GM23338 (cell line): ENCODE results near the gene CGGBP1. TPM values are rescaled to one million over a fixed set of nuclear protein-coding genes. Genes with fewer than 3 reads are reported as not detected.

ENCODE experiments used
- ATAC-seq: fragments of 200-7000 bp; cut with Tn5 transposase; 3 replicates; pipeline ENCODE4 v1.9.1; 2020
- DNase-seq: peaks from one replicate; pipeline ENCODE4 v3.0.0-alpha.2; 2015; ENCODE audit warnings: low spot score
- H2AFZ ChIP-seq: fragments of 200-600 bp; sonication (generic); 2 replicates; pipeline ENCODE4 v1.8.0; 2016; ENCODE audit warnings: antibody characterized with exemption, mild to moderate bottlenecking, moderate library complexity
- H3F3A ChIP-seq: fragments of 200-600 bp; sonication (generic); replicated peaks from 2 replicates; pipeline ENCODE4 v1.8.0; 2017; ENCODE audit warnings: antibody characterized with exemption, mixed run types, low read depth
- H3K27ac ChIP-seq: fragments of 200-600 bp; sonication (generic); 2 replicates; pipeline ENCODE4 v1.6.1; 2016; ENCODE audit warnings: low read depth
- H3K27me3 ChIP-seq: fragments of 200-600 bp; sonication (generic); 2 replicates; pipeline ENCODE4 v1.8.0; 2016; ENCODE audit warnings: mild to moderate bottlenecking, mixed run types, moderate library complexity; ENCODE audit not compliant: insufficient read depth
- H3K36me3 ChIP-seq: fragments of 200-600 bp; sonication (generic); 2 replicates; pipeline ENCODE4 v1.8.0; 2016; ENCODE audit warnings: mild to moderate bottlenecking; ENCODE audit not compliant: insufficient read depth
- H3K4me1 ChIP-seq: fragments of 200-600 bp; sonication (generic); 2 replicates; pipeline ENCODE4 v1.8.0; 2016; ENCODE audit warnings: mild to moderate bottlenecking, moderate library complexity; ENCODE audit not compliant: insufficient read depth
- H3K4me2 ChIP-seq: fragments of 200-600 bp; sonication (generic); 2 replicates; pipeline ENCODE4 v1.7.1; 2017; ENCODE audit warnings: mixed run types
- H3K4me3 ChIP-seq: fragments of 200-600 bp; sonication (generic); 2 replicates; pipeline ENCODE4 v1.6.1; 2016; ENCODE audit warnings: mixed run types
- H3K79me2 ChIP-seq: fragments of 200-600 bp; sonication (generic); replicated peaks from 2 replicates; pipeline ENCODE4 v1.8.0; 2017; ENCODE audit warnings: mild to moderate bottlenecking; ENCODE audit not compliant: insufficient read depth
- H3K9me2 ChIP-seq: fragments of 200-600 bp; sonication (generic); 2 replicates; pipeline ENCODE4 v1.8.0; 2017; ENCODE audit not compliant: insufficient read depth
- H4K20me1 ChIP-seq: fragments of 200-600 bp; sonication (generic); replicated peaks from 2 replicates; pipeline ENCODE4 v1.8.0; 2017; ENCODE audit warnings: mild to moderate bottlenecking; ENCODE audit not compliant: insufficient read depth
- H3K27ac Mint-ChIP-seq: 2 replicates; pipeline ENCODE4 v1.8.0; 2020; ENCODE audit warnings: inconsistent platforms, mild to moderate bottlenecking, moderate library complexity, mixed read lengths
- H3K27me3 Mint-ChIP-seq: 3 replicates; pipeline ENCODE4 v1.8.0; 2022; ENCODE audit warnings: low read depth, mild to moderate bottlenecking, moderate library complexity, mixed read lengths, inconsistent platforms; ENCODE audit not compliant: insufficient read depth, poor library complexity
- H3K36me3 Mint-ChIP-seq: 3 replicates; pipeline ENCODE4 v1.8.0; 2021; ENCODE audit warnings: low read depth, mild to moderate bottlenecking, inconsistent platforms, moderate library complexity, mixed read lengths
- H3K4me1 Mint-ChIP-seq: 3 replicates; pipeline ENCODE4 v1.8.0; 2020; ENCODE audit warnings: mild to moderate bottlenecking, inconsistent platforms, mixed read lengths
- H3K4me3 Mint-ChIP-seq: 3 replicates; pipeline ENCODE4 v1.8.0; 2021; ENCODE audit warnings: moderate library complexity, mild to moderate bottlenecking, inconsistent platforms, mixed read lengths
- H3K9me3 Mint-ChIP-seq: 3 replicates; pipeline ENCODE4 v1.8.0; 2020; ENCODE audit warnings: moderate library complexity, mild to moderate bottlenecking, inconsistent platforms, mixed read lengths
- CREB1 ChIP-seq: fragments of 250-450 bp; sonication (Bioruptor Pico); IDR thresholded peaks from 2 replicates; pipeline ENCODE4 v1.5.0; 2020; ENCODE audit warnings: low read depth, mild to moderate bottlenecking, moderate library complexity
- CTCF ChIP-seq, 2 experiments: fragments of 200-600 bp in 1 of 2; sonication (generic) in 1 of 2; conservative IDR thresholded peaks; 2 replicates each; pipeline versions ENCODE4 v1.5.1 to v1.6.1; 2016 to 2017; ENCODE audit warnings: antibody characterized with exemption in 2 of 2, low read depth in 2 of 2, mild to moderate bottlenecking in 2 of 2, moderate library complexity in 1 of 2
- ETS1 ChIP-seq: IDR thresholded peaks from 2 replicates; pipeline ENCODE4 v1.6.1; 2016; ENCODE audit warnings: antibody characterized with exemption
- EZH2 ChIP-seq: fragments of 200-600 bp; sonication (generic); IDR thresholded peaks from one replicate; pipeline ENCODE4 v1.8.0; 2017; ENCODE audit warnings: antibody characterized with exemption, mild to moderate bottlenecking, low read depth; ENCODE audit not compliant: unreplicated experiment
- EZH2phosphoT487 ChIP-seq: fragments of 200-600 bp; sonication (generic); IDR thresholded peaks from one replicate; pipeline ENCODE4 v1.8.1; 2018; ENCODE audit warnings: antibody characterized with exemption; ENCODE audit not compliant: unreplicated experiment
- JUNB ChIP-seq: IDR thresholded peaks from one replicate; pipeline ENCODE4 v1.6.1; 2016; ENCODE audit warnings: antibody characterized with exemption; ENCODE audit not compliant: unreplicated experiment
- NANOG ChIP-seq: IDR thresholded peaks from 2 replicates; pipeline ENCODE4 v1.6.1; 2016; ENCODE audit warnings: antibody characterized with exemption, borderline replicate concordance
- POLR2AphosphoS5 ChIP-seq: IDR thresholded peaks from 2 replicates; pipeline ENCODE4 v1.6.1; 2016; ENCODE audit warnings: antibody characterized with exemption, low read depth
- REST ChIP-seq: IDR thresholded peaks from one replicate; pipeline ENCODE4 v1.6.1; 2018; ENCODE audit warnings: antibody characterized with exemption; ENCODE audit not compliant: unreplicated experiment
- STAT1 ChIP-seq: IDR thresholded peaks from one replicate; pipeline ENCODE4 v1.6.1; 2016; ENCODE audit warnings: antibody characterized with exemption; ENCODE audit not compliant: unreplicated experiment
- ZNF114 ChIP-seq: fragments of 250-450 bp; sonication (Bioruptor Pico); IDR thresholded peaks from 2 replicates; pipeline ENCODE4 v1.5.0; 2020; ENCODE audit warnings: mild to moderate bottlenecking, moderate library complexity
- ZNF331 ChIP-seq: fragments of 250-450 bp; sonication (Bioruptor Pico); IDR thresholded peaks from 2 replicates; pipeline ENCODE4 v1.5.0; 2020; ENCODE audit warnings: low read depth, mild to moderate bottlenecking, moderate library complexity
- ZNF462 ChIP-seq: fragments of 250-450 bp; sonication (Bioruptor Pico); IDR thresholded peaks from 2 replicates; pipeline ENCODE4 v1.5.0; 2020; ENCODE audit warnings: mild to moderate bottlenecking, moderate library complexity
- polyA plus RNA-seq: library from polyadenylated mRNA; unstranded; fragments of >200 nt; fragmentation: Nextera tagmentation; extraction: Ambion mirVana; gene quantifications from 2 replicates; pipeline ENCODE4 v1.2.1, GENCODE V29; 2016
- total RNA-seq: library from RNA; depleted of rRNA; stranded (reverse); fragments of >200 nt; shearing (Covaris generic); gene quantifications from 2 replicates; pipeline ENCODE4 v1.2.3, GENCODE V29; 2014

CGGBP1 gene
- total and polyA plus RNA-seq, 2 experiments from 2014 or later, result 55.5 to 63.5 TPM

GRCh38 chr3:88010810-88011209 lies 48.0 kb downstream of the CGGBP1 start:
- Mint-ChIP-seq H3K36me3 (no peaks in the 10 kb centered on the region), H3K4me3 (no peak overlapping the region), H3K27me3 (peaks cover 2% of the 10 kb centered on the region), H3K27ac (no peak overlapping the region), H3K9me3 (no peaks in the 10 kb centered on the region; the same call in 2 of the 3 replicates), H3K4me1 (no peaks in the 10 kb centered on the region)
- Histone ChIP-seq H3K79me2 (no peaks in the 10 kb centered on the region), H3F3A (no peaks in the 10 kb centered on the region), H3K27ac (no peak overlapping the region), H3K36me3 (no peaks in the 10 kb centered on the region), H3K4me3 (no peak overlapping the region), H3K4me2 (no peak overlapping the region), H4K20me1 (no peaks in the 10 kb centered on the region), H3K4me1 (no peaks in the 10 kb centered on the region), H3K27me3 (no peaks in the 10 kb centered on the region), H3K9me2 (no peaks in the 10 kb centered on the region), H2AFZ (peak overlapping the region; percentile 88)
- ATAC-seq, result no peak
- TF ChIP-seq EZH2phosphoT487, result no peak
- TF ChIP-seq ETS1, result no peak
- no peak for TF ChIP-seq NANOG
- TF ChIP-seq EZH2, result no peak
- no peak for TF ChIP-seq STAT1
- no peak for TF ChIP-seq ZNF462
- no peak for TF ChIP-seq POLR2AphosphoS5
- no peak for TF ChIP-seq CTCF (conservative IDR thresholded peaks at IDR 0.05; ENCODE audit: low read depth in 2 of 2)
- no peak for TF ChIP-seq ZNF114 (CRISPR knock-in tag)
- no peak for TF ChIP-seq REST
- TF ChIP-seq CREB1 (CRISPR knock-in tag), result no peak
- TF ChIP-seq JUNB, result no peak
- TF ChIP-seq ZNF331 (CRISPR knock-in tag), result no peak
- no peak for DNase-seq
